Tibial nerve (tissue), 3 donors: ENCODE results near the gene TCFL5.

ENCODE experiments used
- CTCF ChIP-seq, 5 experiments: fragments of 200-600 bp in 3 of 5; fragments of 450-650 bp in 2 of 5; sonication (generic) in 3 of 5; IDR thresholded peaks; one replicate each; pipeline ENCODE4 v1.5.1; 2016 to 2019; ENCODE audit warnings: antibody characterized with exemption in 5 of 5, mild to moderate bottlenecking in 3 of 5, moderate library complexity in 2 of 5
- POLR2A ChIP-seq, 2 donors: fragments of 450-650 bp; IDR thresholded peaks; one replicate each; pipeline ENCODE4 v1.6.1; 2017; ENCODE audit warnings: antibody characterized with exemption in 2 of 2, mild to moderate bottlenecking in 2 of 2, moderate library complexity in 2 of 2

GRCh38 chr20:62856931-62857619 is 4.5 kb downstream of the TCFL5 start:
- no peak for TF ChIP-seq CTCF (IDR thresholded peaks at IDR 0.05)
- TF ChIP-seq POLR2A (IDR thresholded peaks at IDR 0.05) = no peak
